NCI-H446 (cell line): ENCODE results near the gene ATG9A.
"Not testable (repeated sequence)": the region's sequence is repeated elsewhere in the genome, so short reads cannot be mapped to it uniquely, and the experiment has no call there.

Source experiments
- DNase-seq, 2 experiments: peaks; one replicate each; lab custom pipeline; 2025; lab: John Stamatoyannopoulos, UW

The ATG9A gene

DNA sequence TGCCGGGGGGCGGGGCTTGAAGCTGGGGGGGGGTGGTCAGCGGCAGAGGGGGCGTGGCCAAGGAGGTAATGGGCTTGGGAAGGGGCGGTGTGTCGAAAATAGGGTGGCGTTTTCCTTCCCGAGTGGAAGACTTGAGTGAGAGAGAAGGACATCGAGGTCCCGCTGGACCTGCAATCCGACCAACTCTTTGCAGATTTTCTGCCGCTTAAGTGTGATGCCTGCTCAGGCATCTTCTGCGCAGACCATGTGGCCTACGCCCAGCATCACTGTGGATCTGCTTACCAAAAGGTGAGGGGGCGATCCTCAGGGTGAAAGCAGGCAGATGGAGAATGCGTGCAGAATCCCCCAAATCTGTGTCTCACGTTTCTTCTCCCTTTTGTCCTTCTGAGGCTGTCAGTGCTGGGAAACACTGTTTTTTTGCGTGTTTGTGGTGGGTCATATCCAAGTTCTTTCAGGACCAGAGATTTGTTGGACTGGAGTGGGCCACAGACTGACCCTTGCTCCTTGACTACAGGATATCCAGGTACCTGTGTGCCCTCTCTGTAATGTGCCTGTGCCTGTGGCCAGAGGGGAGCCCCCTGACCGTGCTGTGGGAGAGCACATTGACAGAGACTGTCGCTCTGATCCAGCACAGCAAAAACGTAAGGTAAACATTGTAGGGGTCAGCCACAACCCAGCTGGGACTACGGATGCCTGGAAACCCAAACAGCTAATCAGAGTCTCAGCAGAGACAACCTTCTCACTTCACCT, 22.1 kb downstream of the ATG9A start:
- no peak for DNase-seq

DNA sequence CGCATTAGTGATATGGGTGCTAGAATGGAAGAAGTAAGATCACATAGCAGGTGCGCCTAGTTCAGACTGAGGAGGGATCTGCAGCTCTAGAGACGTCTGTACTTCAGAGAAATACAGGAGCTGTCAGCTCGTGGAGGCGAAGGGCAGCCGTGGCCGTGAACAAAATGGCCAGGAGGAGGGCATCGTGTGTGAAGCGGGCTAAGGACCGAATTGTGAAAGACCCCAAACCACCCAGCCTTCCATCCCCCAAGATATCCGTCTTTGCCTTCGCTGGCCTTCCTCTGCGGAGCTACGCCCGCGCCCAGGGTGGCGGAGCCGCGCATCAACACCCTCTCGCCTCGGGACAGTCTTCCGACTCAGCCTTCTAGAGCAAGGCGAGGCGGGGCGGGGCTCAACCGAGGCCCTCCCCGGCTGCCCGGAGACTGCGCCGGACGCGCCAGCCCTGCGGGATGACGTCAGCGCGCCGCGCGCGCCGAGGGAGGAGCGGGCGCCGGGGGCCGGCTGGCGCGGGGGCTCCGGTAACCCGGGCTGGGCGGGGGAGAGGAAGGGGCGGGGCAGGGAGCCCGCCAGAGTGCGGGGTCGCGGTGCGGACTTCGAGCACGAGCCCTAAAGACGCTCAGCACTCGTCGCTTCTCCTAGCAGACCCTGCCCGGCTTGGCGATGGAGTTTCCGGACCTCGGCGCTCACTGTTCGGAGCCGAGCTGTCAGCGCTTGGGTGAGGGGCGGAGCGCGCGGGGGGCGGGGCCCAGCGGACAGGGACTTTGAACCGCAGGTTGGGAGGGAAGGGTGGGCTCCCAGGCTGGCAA, 22.9 kb downstream of the ATG9A start, which contains the start of gene ZFAND2B:
ZFAND2B (plus strand) TSS at position 455 of the 806 bp plus-strand sequence; CDS start at position 661, 206 bp downstream.
- peak; percentile 86 to 96 for DNase-seq

DNA sequence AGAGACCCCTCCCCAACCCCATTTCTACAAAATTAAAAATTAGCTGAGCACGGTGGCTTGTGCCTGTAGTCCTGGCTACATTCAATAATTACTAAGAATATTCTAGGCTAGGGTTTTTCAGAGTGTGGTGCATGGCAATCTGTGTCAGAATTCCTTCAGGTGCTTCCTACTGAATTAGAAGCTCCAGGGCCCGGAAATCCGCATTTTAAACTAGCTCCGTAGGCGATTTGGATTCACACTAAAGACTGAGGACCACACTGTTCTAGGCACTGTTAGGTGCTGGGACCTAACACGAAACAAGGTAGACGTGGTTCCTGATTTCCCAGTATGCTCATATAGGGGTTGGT, 23.5 kb downstream of the ATG9A start:
- DNase-seq: no peak

DNA sequence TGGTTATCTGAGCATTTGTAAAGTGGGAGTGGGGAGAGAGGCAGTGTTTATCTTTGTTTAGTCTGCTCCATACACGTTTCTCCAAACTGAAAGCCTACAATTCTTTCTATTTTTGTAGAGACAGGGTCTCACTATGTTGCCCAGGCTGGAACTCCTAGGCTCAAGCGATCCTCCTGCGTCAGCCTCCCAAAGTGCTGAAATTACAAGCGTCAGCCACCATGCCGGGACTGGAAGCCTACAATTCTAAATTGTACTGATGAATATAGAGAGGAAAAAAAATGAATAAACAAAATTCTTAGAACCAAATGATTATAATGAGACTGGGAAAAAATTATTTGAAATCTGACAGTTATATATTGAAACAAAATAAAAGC, 24.3 kb downstream of the ATG9A start:
- no peak for DNase-seq

DNA sequence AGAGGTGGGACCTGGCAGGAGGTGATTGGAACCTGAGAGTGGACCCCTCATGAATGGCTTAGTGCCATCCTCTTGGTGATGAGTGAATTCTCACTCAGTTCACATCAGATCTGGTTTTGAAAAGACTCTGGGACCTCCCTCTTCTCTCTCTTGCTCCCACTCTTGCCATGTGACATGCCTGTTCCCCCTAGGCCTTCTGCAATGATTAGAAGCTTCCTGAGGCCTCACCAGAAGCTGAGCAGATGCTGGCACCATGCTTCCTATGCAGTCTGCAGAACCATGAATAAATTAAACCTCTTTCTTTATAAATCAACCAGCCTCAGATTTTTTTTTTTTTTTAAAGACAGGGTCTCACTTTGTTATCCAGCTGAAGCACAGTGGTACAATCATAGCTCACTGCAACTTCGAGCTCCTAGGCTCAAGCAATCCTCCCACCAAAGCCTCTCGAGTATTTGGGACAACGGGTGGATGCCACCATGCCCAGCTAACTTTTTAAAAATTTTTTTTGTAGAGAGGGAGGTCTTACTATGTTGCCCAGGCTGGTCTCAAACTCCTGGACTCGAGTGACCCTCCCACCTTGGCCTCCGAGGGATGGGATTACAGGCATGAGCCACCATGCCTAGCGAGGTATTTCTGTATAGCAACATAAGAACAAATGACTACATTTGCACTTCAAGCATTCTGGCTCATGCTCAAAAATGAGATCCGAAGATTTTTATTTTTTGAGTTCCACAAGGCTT, 24.8 kb downstream of the ATG9A start:
- DNase-seq: no peak

DNA sequence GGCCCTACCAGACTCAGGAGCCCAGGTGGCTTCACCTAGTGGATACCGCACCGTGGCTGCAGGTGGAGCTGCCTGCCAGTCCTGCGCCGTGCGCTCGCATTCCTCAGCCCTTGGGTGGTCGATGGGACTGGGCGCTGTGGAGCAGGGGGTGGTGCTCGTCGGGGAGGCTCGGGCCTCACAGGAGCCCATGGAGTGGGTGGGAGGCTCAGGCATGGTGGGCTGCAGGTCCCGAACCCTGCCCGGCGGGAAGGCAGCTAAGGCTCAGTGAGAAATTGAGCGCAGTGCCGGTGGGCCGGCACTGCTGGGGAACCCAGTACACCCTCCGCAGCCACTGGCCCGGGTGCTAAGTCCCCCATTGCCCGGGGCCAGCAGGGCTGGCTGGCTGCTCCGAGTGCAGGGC, 28.1 kb downstream of the ATG9A start:
- not testable (repeated sequence) for DNase-seq

DNA sequence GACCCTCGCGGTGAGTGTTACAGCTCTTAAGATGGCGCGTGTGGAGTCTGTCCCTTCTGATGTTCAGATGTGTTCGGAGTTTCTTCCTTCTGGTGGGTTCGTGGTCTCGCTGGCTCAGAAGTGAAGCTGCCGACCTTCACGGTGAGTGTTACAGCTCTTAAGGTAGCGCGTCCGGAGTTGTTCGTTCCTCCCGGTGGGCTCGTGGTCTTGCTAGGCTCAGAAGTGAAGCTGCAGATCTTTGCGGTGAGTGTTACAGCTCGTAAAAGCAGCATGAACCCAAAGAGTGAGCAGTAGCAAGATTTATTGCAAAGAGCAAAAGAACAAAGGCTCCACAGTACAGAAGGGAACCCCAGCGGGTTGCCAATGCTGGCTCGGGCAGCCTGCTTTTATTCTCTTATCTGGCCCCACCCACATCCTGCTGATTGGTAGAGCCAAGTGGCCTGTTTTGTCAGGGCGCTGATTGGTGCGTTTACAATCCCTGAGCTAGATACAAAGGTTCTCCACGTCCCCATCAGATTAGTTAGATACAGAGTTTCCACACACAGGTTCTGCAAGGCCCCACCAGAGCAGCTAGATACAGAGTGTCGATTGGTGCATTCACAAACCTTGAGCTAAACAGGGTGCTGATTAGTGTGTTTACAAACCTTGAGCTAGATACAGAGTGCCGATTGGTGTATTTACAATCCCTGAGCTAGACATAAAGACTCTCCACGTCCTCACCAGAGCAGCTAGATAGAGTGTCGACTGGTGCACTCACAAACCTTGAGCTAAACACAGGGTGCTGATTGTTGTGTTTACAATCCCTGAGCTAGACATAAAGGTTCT, 28.7 kb downstream of the ATG9A start:
- not testable (repeated sequence) for DNase-seq

DNA sequence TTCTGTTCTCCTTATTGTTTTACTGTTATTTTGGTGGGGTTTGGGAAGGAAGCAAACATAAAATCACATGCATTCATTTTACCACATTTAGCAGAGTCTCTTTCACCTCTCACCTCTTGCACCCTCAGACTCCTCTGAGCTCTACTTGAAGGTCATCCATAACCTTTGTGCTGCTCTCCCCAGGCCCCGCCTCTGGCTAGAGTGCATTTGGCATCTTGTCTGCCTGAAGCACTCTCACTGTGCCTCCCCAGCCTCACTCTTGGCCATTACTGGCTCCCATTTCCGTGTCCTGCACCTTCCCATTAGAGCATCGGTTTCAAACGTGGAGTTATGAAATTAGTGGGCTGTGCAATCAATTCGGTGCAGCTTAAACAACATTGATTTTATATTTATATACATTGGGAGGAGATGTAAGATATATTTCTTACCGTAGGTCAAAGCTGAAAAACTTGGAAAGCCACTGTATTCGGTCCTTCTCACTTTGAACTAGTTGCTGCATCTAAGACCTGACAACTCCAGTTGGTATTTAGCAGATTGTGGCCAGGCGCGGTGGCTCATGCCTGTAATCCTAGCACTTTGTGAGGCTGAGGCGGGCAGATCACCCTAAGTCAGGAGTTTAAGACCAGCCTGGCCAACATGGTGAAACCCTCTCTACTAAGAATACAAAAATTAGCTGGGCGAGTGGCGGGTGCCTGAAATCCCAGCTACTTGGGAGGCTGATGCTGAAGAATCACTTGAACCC, 29.8 kb downstream of the ATG9A start:
- DNase-seq: no peak

DNA sequence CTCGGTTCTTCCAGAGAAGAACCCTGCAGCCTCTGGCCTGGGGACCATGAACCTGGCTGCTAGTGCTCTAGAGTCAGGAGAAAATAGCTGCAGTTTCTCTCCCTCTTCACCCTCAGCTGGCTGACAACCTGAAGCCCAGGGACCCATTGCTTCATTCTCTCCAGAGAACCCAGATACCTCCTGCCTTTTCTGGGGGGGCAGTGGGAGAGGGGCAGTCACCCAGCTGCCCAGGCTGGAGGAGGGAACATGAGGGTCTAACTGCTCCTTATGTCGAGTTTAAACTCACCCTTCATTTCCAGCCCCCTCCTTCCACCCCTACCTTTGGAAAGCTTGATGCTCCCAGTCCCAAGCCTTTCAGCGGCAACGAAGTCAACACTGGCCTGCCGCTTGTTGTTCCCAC, 30.5 kb downstream of the ATG9A start:
- no peak for DNase-seq

DNA sequence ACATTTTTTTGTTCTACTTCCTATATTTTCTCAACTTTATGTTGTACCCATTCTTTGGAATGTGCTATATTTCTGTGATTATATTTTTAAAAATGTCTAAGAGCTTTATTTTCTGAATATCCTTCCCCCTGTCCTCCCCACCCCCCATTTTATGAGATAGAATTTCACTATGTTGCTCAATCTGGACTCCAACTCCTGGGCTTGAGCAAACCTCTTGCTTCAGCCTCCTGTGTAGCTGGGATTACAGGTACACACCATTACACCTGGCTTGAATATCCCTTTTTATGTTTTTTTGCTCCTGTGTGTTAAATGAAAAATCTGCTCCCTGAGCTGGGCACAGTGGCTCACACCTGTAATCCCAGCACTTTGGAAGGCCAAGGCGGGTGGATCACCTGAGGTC, 32.0 kb downstream of the ATG9A start:
- DNase-seq: no peak

DNA sequence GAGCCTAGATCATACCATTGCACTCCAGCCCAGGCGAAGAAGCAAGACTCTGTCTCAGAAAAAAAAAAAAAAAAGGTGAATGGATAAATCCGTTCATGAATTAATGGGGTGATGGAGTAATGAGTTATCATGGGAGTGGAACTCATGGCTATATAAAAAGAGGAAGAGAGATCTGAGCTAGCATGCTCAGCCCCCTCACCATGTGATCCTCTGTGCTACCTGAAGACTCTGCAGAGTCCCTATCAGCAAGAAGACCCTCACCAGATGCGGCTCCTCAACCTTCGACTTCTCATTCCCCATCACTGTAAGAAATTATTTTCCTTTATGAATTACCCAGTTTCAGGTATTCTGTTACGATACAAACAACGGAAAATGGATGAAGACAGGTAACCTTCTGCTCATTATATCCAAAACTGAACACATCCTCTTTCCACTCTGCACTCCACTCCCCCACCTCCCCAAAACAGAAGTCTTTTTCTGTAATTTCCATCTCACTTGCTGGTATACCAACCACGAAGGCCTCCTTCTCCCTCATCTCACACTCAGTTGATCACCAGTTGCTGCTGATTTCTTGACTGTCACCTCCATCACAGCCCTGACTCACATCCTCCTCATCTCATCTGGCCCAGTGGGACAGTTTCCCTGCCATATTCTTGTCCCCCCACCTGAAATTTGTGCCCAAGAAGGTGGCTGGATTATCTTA, 42.5 kb downstream of the ATG9A start:
- no peak for DNase-seq

DNA sequence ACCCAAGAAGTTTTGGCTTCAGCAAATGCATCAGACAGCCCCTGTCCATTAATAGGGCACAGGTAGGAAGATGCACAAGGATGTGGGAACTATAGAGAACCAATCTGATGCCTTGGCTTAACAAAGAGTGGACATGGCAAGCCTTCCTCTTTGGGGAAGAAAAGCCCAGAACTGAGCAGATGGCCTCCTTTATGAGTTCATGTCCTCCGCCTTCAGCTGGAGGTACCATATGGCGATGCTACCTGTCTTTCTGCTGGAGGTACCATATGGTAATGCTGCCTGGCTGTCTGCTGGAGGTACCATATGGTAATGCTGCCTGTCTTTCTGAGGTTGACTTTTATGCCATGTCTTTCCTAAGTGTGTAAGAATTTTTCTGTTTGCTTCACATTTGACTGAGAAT, 45.3 kb downstream of the ATG9A start:
- DNase-seq: no peak

DNA sequence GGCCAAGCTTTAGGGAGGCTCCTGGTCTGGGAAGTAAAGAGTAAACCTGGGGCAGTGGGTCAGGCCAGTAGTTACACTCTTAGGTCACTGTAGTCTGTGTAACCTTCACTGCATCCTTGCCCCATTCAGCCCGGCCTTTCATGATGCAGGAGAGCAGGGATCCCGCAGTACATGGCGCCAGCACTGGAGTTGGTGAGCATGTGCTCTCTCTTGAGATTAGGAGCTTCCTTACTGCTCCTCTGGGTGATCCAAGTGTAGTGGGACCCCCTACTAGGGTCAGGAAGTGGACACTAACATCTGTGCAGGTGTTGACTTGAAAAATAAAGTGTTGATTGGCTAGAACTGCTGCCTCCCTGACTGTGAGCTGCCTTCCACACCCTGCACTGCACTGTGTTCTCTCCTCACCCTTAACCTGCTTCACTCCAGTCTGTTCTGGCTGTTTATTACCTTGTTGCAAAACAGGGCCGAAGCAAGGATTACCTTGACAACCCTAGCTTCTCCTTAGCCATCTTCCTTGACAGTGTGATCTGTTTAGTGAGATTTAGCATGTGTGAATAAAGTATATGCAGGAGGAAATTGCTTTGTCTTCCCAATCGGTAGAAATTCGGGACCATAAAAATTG, 46.2 kb downstream of the ATG9A start:
- DNase-seq: no peak

DNA sequence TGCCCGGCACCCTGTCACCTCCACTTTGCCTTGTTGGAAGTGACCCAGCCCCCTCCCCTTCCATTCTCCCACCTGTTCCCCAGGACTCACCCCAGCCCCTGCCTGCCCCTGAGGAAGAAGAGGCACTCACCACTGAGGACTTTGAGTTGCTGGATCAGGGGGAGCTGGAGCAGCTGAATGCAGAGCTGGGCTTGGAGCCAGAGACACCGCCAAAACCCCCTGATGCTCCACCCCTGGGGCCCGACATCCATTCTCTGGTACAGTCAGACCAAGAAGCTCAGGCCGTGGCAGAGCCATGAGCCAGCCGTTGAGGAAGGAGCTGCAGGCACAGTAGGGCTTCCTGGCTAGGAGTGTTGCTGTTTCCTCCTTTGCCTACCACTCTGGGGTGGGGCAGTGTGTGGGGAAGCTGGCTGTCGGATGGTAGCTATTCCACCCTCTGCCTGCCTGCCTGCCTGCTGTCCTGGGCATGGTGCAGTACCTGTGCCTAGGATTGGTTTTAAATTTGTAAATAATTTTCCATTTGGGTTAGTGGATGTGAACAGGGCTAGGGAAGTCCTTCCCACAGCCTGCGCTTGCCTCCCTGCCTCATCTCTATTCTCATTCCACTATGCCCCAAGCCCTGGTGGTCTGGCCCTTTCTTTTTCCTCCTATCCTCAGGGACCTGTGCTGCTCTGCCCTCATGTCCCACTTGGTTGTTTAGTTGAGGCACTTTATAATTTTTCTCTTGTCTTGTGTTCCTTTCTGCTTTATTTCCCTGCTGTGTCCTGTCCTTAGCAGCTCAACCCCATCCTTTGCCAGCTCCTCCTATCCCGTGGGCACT, 46.9 kb downstream of the ATG9A start:
- no peak for DNase-seq

DNA sequence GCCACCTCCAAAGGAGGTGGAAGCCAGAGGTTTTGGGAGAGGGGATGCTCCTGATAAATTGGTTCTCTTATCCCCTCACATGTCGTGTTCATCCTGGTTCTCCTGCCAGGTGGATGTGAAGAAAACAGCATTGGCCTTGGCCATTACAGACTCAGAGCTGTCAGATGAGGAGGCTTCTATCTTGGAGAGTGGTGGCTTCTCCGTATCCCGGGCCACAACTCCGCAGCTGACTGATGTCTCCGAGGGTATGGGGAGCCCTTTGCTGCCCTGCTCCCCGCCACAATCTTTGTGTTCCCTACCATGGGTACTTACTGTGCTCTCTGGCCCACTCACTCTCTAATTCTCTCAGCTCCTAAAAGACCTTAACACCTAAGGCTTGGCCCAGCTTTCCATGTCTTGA, 47.9 kb downstream of the ATG9A start:
- no peak for DNase-seq

DNA sequence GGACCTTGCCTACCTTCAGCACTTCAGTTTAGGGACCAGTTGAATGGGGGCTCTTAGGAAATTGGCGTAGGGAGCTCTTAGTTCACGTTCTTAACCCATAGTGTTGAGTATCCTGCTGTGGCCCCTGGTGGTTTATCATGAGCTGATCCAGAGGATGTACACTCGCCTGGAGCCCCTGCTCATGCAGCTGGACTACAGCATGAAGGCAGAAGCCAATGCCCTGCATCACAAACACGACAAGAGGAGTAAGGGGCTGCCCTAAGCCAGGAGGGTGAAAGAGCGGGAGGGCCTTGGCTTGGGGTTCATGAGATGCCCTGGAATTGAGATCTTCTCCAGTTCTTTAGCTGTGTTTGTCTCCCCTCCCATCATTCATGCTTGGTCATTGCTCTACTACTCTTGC, 48.5 kb downstream of the ATG9A start:
- no peak for DNase-seq

DNA sequence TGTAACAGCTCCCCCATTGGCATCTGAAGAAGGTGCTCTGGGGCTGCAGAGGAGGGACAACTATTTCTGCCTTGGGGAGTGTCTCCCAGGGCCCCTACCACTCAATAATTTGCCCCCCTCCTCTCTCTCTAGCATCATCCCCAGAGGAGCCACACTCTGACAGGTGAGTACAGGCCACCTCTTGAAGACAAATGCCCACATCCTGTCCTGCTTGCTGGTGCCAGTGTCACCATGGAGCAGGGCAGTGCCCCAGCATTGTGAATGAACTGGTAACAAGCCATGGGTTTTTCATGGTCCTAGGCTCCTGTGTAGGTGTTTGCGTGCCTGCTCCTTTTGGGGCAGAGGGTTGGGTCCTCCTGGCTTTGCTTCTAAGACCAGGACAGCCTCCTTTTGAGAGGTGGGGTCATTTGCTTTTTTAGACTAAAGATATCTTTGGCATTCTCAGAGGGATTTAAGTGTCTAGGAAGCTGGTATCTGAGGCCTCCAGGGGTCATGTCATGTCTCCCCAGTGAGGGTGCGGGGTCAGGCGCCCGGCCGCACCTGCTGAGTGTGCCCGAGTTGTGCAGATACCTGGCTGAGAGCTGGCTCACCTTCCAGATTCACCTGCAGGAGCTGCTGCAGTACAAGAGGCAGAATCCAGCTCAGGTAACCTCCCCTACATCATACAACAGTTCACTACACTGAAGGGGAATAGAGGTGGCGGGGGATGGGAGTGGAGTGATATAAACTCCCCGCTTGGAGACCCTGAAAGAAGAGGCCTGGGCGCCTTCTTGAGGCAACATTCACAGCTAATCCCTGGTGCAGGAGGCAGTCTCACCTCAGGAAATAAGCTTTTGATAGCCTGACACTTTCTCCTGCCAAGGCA, 49.6 kb downstream of the ATG9A start:
- no peak for DNase-seq
